GM18861 (cell line): ENCODE data around the gene EPO.

ENCODE experiments used
- ATAC-seq: cut with Tn5 transposase; IDR thresholded peaks from one replicate; pipeline ENCODE4 v1.9.1; 2021; ENCODE audit not compliant: unreplicated experiment

EPO gene

DNA sequence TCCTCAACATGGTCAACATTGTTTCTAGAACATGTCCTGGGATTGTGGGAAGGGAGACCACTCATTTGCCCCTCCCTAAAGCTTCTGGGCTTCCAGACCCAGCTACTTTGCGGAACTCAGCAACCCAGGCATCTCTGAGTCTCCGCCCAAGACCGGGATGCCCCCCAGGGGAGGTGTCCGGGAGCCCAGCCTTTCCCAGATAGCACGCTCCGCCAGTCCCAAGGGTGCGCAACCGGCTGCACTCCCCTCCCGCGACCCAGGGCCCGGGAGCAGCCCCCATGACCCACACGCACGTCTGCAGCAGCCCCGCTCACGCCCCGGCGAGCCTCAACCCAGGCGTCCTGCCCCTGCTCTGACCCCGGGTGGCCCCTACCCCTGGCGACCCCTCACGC is at the start of gene EPO:
EPO (plus strand) TSS at position 190 of the 392 bp plus-strand sequence. CDS start 513 bp downstream, outside the sequence.
- ATAC-seq: no peak

DNA sequence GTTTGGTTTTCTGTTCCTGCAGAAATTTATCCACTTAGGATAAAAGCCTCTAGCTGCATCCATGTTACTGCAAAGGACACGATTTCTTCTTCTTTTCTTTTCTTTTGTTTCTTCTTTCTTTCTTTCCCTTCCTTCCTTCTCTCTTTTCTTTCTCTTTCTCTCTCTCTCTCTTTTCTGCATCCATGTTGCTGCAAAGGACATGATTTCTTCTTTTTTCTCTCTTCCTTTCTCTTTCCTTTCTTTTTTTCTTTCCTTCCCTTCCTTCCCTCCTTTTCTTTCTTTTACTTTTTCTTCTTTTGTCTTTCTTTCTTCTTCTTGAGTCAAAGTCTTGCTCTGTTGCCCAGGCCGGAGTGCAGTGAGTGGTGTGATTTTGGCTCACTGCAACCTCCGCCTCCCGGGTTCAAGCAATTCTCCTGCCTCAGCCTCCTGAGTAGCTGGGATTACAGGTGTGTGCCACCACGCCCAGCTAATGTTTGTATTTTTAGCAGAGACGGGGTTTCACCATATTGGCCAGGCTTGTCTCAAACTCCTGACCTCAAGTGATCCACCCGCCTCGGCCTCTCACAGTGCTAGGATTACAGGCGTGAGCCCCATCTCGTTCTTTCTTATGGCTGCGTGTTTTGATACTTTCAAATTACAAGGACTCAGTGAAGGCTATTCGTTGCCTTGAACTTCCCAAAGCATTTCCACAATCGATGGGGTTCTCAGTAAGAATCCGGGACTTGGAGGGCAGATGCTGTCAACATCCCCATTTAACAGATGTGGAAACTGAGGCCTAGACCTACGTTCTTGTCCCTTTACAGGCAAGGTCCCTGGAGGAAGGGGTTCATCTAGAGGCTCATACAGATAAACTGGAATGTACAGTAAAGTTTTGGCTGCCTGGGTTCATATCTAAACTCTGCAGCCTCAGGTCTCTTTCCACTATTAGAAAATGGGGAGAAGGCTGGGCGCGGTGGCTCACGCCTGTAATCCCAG is 48.6 kb upstream of the EPO start:
- ATAC-seq: no peak

DNA sequence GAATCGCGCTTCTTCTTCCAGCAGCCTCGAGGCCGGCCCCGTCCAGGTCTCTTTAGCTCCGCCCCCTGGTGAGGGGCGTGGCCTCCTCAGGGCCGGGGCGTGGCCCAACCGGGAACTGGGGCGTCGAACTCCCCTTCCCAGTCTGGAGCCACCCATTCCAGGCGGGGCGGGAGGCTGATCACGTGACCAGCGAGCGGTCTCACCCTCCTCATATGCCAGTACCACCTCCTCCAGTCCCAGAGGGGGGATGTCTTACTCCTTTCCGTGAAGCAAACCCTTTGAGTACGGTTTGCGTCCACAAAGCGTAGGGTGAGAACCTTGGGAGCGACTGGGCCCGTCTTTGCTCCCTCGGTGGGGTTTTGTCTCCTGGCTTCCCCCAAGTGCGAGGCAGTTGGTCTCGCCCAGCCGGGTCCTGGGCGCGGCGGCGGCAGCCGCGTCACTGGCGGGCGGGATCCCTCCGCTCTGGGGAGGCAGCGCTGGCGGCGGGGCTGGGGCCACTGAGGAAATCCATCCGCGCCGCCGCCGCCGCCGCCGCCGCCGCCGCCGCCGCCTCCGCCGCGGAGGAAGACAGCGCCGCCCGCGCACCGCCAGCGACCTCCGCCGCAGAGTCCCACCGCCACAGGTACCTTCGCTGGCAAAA is 46.8 kb upstream of the EPO start, which contains the start of gene GNB2:
GNB2 (plus strand) TSS at position 439 of the 640 bp plus-strand sequence. CDS start 2,526 bp downstream, outside the sequence.
- ATAC-seq: peak; percentile 50

DNA sequence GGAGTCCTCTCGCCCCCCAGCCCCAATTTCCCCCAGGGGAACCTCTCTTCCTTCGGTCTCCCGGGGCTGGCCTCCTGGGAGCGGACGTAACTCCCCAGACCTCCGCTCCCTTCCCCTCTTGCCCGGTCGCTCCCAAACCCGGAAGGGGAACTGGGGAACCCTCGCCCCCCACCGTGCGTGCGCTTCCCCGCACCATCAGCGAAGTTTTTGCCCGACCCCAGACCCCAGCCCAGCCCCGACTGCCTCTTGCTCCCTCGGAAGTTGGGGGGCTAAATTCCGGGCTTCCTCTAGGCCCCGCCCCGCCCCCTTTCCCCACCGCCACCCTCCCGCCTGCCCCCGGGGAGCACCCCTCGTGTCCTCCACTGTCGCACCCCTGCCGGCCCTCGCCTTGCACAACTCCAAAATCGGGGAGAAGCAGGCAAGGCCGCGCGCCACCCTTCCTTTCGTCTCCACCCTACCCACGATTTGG is 46.3 kb upstream of the EPO start:
- ATAC-seq: no peak

DNA sequence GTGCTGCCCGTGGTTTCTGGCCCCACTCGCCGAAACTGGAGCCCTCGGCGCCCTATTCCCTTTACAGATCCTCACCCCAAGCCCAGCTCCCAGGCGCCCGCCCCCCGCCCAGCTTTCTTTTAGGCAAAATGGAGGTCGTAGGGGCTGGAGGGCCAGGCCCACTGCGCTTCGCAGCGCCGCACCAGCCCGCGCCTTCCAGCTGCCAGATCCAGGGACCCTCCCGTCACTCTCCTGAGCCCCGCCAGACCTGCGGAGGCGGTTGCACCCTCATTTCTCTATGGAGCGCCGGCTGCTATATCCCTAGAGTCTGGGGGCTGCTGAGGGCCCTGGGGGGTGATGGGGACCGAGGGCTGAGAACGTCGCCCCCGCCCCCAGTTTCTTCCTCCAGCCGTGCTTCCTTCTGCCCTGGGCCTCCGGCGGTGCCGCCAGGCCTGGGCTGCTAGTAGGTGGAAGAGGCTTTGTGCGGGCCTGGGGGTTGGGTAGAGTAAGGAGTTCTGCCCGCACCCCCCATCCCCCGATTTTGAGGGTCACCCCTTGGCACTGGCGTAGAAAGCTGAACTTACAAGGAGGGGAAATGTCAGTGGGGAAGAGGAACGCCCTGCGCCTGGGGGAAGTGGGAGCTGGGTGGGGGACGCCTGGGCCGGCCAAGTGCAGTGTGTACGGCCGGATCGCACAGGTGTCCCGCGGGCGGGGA is 45.7 kb upstream of the EPO start:
- ATAC-seq: no peak

DNA sequence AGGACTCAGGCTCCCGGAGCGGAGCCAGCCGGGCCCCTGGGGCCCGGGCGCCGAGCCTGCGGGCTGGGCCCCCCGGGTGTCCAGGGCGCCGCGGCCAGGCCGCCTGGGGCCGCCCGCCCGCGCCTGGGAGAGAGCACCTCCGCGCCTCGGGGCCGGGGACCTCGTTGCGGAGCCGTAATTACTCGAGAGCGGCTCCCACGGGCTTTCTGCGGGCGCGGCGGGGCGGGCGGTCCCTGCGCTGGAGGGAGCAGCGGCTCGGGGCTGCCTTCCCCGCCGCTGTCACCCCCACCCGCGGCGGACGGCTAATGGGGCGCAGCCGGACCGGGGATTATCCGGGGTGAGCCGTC is 45.2 kb upstream of the EPO start:
- no peak for ATAC-seq

DNA sequence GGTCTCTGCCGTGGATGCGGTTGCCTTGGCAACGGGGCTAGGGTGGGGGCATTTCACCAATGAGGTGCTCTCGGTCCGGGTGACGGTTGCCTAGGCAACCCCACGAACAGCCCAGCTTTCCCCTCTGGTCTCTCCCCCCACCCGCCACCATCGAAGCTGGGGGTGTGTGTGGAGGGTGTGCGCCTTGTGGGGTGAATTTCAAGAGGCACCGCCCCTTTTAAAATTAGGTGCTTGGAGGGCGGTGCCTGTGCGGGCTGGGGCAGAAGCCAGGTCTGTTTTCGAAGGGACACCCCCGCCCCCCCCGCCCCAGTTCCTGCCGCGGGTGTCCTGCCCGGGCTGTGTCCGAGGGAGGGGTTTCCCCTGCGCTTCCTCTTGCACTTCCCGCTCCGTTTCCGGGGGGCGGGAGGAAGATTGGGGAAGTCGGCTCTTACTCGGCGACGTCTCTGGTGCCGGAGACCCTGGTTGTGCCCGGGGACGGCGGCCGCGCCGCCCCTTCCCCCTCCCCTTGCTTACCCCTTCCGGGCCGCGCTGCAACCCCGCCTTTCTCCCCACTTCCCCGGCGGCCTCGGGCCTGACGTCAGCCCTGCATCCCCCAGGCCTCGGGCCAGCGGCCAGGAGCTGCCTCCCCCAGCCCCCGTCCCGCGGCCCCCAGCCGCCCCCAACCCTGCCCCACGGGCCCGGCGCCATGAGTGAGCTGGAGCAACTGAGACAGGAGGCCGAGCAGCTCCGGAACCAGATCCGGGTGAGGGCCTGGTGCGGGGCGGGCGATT is 44.5 kb upstream of the EPO start:
- ATAC-seq: no peak

DNA sequence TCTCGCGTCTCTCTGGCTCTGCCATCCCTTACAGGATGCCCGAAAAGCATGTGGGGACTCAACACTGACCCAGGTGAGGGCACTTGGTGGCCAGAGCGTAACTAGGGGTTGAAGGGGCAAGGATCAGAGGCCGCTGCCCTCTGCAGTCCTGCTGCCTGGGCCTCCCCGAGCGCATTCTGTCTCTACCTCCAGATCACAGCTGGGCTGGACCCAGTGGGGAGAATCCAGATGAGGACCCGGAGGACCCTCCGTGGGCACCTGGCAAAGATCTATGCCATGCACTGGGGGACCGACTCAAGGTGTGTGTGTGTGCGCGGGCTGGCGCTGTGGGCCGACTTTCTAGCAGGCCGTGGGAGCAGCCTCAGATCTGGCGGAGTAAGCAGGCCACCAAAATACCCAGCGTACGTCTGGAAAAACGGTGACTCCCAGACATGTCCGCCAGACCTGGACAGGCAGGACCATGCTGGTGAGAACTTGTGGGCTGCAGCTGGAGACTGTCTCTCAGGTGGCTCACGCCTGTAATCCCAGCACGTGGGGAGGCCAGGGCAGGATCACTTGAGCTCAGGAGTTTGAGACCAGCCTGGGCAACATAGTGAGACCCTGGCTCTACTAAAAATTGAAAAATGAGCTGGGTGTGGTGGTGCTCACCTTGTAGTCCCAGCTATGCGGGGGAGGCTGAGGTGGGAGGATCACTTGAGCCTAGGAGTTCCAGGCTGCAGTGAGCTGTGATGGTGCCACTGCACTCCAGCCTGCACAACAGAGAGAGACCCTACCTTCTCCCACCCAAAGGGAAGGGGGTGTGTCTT is 43.6 kb upstream of the EPO start:
- ATAC-seq: no peak

DNA sequence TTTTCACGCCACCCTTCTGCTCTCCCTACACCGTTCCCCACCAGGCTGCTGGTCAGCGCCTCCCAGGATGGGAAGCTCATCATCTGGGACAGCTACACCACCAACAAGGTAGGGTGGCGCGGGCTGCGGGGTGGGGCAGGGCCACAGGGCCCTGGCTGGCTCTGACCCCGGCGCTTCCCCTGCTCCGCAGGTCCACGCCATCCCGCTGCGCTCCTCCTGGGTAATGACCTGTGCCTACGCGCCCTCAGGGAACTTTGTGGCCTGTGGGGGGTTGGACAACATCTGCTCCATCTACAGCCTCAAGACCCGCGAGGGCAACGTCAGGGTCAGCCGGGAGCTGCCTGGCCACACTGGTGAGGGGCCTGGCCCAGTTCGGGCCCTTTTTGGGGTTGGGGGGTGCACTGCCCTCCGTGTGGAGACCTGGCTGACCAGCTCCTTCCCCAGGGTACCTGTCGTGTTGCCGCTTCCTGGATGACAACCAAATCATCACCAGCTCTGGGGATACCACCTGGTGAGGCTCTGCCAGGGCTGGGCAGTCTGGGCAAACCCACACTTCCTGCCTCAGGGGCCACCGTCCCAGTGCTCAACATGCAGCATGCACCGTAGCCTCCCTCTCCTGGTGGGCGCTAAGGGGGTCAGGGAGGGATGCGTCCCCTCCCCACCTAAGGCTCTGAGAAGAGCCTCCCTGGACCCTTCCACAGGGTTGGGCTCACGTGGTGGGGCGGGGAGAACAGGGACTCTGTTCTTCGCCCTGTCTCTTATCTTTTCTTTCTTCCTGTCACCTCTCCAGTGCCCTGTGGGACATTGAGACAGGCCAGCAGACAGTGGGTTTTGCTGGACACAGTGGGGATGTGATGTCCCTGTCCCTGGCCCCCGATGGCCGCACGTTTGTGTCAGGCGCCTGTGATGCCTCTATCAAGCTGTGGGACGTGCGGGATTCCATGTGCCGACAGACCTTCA is 42.7 kb upstream of the EPO start:
- no peak for ATAC-seq

DNA sequence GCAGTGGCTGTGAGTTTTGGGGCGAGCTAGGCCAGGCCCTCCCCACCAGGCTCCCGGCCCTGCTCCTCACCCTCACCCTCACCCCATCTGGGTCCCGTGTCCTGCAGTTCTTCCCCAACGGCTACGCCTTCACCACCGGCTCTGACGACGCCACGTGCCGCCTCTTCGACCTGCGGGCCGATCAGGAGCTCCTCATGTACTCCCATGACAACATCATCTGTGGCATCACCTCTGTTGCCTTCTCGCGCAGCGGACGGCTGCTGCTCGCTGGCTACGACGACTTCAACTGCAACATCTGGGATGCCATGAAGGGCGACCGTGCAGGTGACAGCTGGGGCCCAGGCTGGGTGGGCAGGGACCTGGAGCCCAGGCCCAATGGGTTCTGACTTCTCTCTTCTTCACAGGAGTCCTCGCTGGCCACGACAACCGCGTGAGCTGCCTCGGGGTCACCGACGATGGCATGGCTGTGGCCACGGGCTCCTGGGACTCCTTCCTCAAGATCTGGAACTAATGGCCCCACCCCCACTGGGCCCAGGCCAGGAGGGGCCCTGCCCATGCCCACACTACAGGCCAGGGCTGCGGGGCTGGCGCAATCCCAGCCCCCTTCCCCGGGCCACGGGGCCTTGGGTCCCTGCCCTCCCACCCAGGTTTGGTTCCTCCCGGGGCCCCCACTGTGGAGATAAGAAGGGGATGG is 41.8 kb upstream of the EPO start:
- no peak for ATAC-seq

DNA sequence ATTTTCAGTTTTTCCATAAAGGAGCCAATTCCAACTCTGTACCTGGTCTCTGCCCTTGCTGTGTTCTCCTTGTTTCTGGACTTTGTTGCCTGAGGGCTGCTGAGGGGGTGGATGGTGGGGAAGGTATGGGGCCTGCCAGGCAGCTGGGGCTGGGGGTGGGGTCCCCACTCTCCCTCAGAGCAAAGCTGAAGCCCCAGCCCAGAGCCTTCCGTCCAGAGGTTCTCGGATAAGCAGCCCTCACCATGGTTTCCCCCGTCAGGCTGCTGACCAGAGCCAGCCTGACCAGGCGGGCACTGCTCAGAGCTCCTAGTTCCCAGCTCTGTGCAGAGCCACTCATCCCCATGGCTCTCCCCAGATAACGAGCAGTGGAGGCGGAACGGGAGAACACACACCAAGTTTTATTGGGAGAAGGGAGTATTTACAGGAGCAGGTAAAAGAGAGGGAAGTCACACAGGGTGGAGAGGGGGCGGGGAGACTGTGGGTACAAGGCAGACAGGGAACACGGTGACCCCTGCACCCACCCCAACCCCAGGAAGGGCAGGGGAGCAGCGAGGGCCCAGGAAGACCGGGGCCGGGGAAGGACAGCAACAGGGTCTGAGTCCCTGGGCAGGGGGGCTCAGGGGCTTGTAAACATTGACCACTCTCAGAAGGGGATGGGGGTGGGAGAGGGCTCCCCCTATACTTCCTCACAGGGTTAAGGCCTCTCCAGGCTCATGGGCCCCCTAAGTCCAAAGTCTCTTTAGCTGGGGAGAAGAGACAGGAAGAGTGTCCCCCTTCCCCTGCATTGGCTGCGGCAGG is 40.9 kb upstream of the EPO start:
- ATAC-seq: no peak

DNA sequence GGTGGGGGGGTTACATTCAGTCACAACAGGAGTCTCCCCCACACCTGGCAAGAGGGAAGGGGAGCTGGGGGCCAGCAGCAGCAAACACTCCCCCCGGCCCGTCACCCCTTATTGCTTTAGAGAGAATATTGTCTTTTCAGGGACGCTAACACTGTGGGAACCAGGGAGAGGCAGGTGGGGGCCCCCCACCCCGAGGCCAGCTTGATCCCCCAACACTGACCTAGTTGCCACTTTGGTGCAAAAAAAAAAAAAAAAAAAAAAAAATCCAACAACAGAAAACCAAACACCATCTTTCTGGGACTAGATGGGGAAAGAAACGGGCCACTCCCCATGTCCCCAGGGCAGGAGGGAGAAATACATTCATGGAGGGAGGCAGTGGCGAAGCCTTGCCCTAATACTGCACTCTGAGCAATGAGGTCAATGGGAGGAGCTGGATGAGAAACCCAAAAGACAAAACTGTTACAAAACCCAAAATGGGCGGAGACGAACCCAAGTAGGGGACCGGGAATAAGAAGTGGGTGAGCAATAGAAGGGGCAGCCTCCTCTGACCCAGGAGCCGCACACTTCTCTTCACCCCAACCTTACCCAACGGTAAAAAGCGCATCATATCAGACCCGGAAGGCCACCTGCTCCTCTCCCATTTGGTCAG is 40.2 kb upstream of the EPO start:
- no peak for ATAC-seq

DNA sequence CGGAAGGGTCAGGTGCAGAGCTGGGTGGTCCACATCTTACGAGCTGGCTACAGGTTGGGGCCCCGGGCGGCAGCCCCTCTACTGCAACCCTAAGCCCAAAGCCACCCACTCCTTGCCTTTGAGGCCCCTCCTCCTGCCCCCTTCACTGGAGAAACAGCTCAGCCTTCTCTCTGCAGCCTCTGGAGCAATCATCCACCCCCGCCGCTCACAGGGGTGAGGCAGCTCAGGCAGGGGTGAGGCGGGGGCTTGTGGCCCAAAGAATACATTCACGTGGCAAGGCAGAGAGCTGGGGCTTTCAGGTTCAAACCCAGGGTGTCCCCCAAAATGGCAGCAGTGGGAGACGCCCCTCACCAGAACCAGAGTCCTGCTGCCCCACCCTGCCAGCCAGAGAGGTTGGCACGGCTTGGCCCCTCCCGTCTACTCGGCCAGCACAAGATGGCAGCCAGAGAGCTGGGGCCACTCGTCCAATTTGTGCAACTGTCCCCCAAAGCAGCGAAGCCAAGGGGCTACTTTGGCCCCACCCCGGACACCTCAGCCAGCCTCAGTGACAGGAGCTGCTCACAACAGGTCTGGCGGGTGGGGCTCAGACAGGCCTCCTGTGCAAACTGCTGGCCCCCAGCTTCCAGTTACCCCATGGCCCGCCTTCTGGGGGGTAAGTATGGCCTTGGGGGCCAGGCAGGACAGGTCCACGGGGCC is 39.5 kb upstream of the EPO start:
- ATAC-seq: no peak

DNA sequence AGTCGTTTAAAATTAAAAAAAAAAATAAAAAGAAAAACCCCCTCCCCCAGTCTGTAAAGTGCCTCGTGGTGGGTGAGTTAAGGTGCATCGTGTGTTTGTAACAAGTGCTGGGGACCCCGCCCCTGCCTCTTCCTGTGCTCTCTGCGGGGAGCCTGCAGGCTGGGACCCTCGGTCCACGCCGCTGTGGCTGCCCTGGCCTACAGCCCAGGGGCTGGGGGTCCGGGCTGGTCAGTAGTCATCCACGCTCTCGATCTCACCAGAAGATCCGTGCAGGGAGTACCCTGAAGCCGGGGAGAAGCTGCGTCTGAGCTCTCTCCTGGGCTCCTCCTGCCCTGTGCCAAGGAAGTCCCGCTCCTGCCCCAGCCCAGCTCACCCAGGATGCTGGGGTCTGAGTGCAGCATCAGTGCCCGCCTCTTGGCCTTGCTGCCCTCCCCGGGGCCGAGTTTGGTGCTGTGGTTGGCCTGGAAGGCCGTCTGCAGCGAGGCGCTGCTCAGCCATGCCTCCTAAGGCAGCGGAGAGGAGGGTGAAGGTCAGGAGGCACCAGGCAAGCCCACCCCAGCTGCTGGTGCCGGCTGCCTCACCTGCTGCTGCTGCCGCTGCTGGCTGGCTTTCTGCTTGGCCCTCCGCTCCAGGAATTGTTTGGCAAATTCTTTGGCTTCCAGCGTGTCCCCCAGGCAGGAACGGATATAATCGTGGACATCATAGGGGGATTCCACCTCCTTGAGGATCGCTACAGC is 38.6 kb upstream of the EPO start:
- ATAC-seq: no peak

DNA sequence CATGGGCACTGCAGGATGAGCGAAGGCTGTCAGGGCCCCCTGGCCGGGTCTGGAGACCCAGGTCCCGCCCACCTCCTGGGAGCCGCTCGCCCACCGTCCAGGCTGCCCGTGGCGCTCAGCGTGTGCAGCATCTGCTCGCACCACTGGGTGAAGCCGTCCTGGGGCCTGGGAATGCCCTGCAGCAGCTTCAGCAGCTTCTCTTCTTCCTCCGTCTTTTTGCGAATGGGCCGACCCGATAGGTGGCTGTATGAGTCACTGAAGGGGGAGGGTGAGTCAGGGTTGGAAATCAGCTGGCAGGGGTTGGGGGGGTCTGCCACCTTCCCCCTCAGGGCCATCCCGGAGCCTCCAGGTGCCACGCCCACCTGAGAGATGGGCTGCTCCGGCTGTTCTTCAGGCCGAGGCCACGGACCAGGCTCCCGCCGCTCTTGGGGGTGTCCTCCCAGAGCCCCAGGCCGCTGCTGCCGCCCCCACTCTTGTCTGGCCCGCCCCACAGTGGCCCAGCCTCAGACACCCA is 38.0 kb upstream of the EPO start:
- no peak for ATAC-seq
